HEK293 (cell line): Measurements from ENCODE around the gene PDZD2.

ENCODE experiments used
- CTCF ChIA-PET: fragments of 350-600 bp; formaldehyde crosslinking; extraction: SDS; loops from one replicate; lab custom pipeline; 2021; ENCODE audit warnings: antibody characterized with exemption; lab: Yijun Ruan, JAX
- POLR2A ChIA-PET: fragments of 300-600 bp; formaldehyde crosslinking; extraction: SDS; loops from one replicate; lab custom pipeline; 2020; ENCODE audit warnings: antibody characterized with exemption, inconsistent platforms; lab: Yijun Ruan, JAX
- H3K27ac ChIP-seq: fragments of 200-500 bp; sonication (Bioruptor generic); 2 replicates; pipeline ENCODE4 v1.5.1; 2014; ENCODE audit warnings: low read depth, low read length, control low read depth, inconsistent platforms; ENCODE audit errors: extremely low read depth
- H3K36me3 ChIP-seq, 2 experiments: fragments of 200-500 bp in 1 of 2; sonication (Bioruptor generic) in 1 of 2; 1 replicate in 1 of 2; 2 replicates in 1 of 2; pipeline ENCODE4 v1.5.1; 2014 to 2017; ENCODE audit warnings: inconsistent platforms in 2 of 2, low read length in 2 of 2; ENCODE audit not compliant: control insufficient read depth in 2 of 2, insufficient read depth in 1 of 2
- H3K4me1 ChIP-seq: fragments of 200-500 bp; sonication (Bioruptor generic); 2 replicates; pipeline ENCODE4 v1.5.1; 2014; ENCODE audit warnings: mild to moderate bottlenecking, low read length, inconsistent platforms; ENCODE audit not compliant: control insufficient read depth, insufficient read depth
- H3K4me3 ChIP-seq: 2 replicates; pipeline ENCODE4 v1.5.1; 2011; ENCODE audit warnings: low read depth, mild to moderate bottlenecking, control low read depth, low read length, moderate library complexity
- H3K9me3 ChIP-seq: fragments of 200-500 bp; sonication (Bioruptor generic); 2 replicates; pipeline ENCODE4 v1.5.1; 2014; ENCODE audit warnings: low read depth, low read length, inconsistent platforms; ENCODE audit not compliant: control insufficient read depth, insufficient read depth
- BCL11B ChIP-seq: fragments of 450-650 bp; formaldehyde crosslinking; IDR thresholded peaks from 2 replicates; pipeline ENCODE4 v1.5.1; 2016; ENCODE audit warnings: low read depth, missing biosample characterization, missing genetic modification characterization
- EGR2 ChIP-seq: fragments of 450-650 bp; formaldehyde crosslinking; IDR thresholded peaks from 2 replicates; pipeline ENCODE4 v1.5.1; 2016; ENCODE audit warnings: low read depth, missing biosample characterization, missing genetic modification characterization
- SALL2 ChIP-seq: fragments of 450-650 bp; formaldehyde crosslinking; IDR thresholded peaks from 2 replicates; pipeline ENCODE4 v1.5.0; 2017; ENCODE audit warnings: missing biosample characterization, mild to moderate bottlenecking, missing genetic modification characterization, borderline replicate concordance
- SP3 ChIP-seq: fragments of 450-650 bp; formaldehyde crosslinking; IDR thresholded peaks from 2 replicates; pipeline ENCODE4 v1.5.1; 2016; ENCODE audit warnings: missing biosample characterization, missing genetic modification characterization
- ZIC2 ChIP-seq: fragments of 450-650 bp; formaldehyde crosslinking; IDR thresholded peaks from 2 replicates; pipeline ENCODE4 v1.5.1; 2016; ENCODE audit warnings: missing biosample characterization, missing genetic modification characterization
- ZNF140 ChIP-seq: fragments of 450-650 bp; formaldehyde crosslinking; IDR thresholded peaks from 2 replicates; pipeline ENCODE4 v1.5.1; 2016; ENCODE audit warnings: missing biosample characterization, missing genetic modification characterization
- ZNF214 ChIP-seq: fragments of 450-650 bp; formaldehyde crosslinking; IDR thresholded peaks from 2 replicates; pipeline ENCODE4 v1.5.1; 2017; ENCODE audit warnings: missing biosample characterization, mild to moderate bottlenecking, missing genetic modification characterization, borderline replicate concordance
- ZNF510 ChIP-seq: fragments of 450-650 bp; formaldehyde crosslinking; IDR thresholded peaks from 2 replicates; pipeline ENCODE4 v1.5.1; 2018; ENCODE audit warnings: mild to moderate bottlenecking, missing genetic modification characterization, missing biosample characterization; ENCODE audit not compliant: insufficient replicate concordance
- ZNF544 ChIP-seq: fragments of 450-650 bp; formaldehyde crosslinking; IDR thresholded peaks from 2 replicates; pipeline ENCODE4 v1.5.0; 2017; ENCODE audit warnings: missing biosample characterization, missing genetic modification characterization
- ZNF560 ChIP-seq: fragments of 450-650 bp; formaldehyde crosslinking; IDR thresholded peaks from 2 replicates; pipeline ENCODE4 v1.5.1; 2017; ENCODE audit warnings: missing biosample characterization, missing genetic modification characterization, borderline replicate concordance
- ZNF561 ChIP-seq: fragments of 450-650 bp; IDR thresholded peaks from 2 replicates; pipeline ENCODE4 v1.5.1; 2018; ENCODE audit warnings: missing biosample characterization, missing genetic modification characterization, borderline replicate concordance
- ZNF658 ChIP-seq: fragments of 450-650 bp; formaldehyde crosslinking; IDR thresholded peaks from 2 replicates; pipeline ENCODE4; 2016; ENCODE audit warnings: missing biosample characterization, missing genetic modification characterization
- ZNF664 ChIP-seq: fragments of 450-650 bp; formaldehyde crosslinking; IDR thresholded peaks from 2 replicates; pipeline ENCODE4 v1.5.1; 2016; ENCODE audit warnings: missing biosample characterization, missing genetic modification characterization
- ZNF768 ChIP-seq: fragments of 450-650 bp; formaldehyde crosslinking; IDR thresholded peaks from 2 replicates; pipeline ENCODE4 v1.5.1; 2018; ENCODE audit warnings: missing biosample characterization, mild to moderate bottlenecking, missing genetic modification characterization
- ZNF777 ChIP-seq: fragments of 450-650 bp; formaldehyde crosslinking; IDR thresholded peaks from 2 replicates; pipeline ENCODE4 v1.5.1; 2017; ENCODE audit warnings: missing biosample characterization, missing genetic modification characterization, borderline replicate concordance
- ZSCAN16 ChIP-seq: fragments of 450-650 bp; formaldehyde crosslinking; IDR thresholded peaks from 2 replicates; pipeline ENCODE4 v1.5.1; 2016; ENCODE audit warnings: missing biosample characterization, missing genetic modification characterization
- TF ChIP-seq, protein P1 (sequence below): fragments of 450-650 bp; formaldehyde crosslinking; IDR thresholded peaks from 2 replicates; pipeline ENCODE4 v1.5.1; 2016; ENCODE audit warnings: missing biosample characterization, missing genetic modification characterization
- TF ChIP-seq, protein P2 (sequence below): fragments of 450-650 bp; formaldehyde crosslinking; IDR thresholded peaks from 2 replicates; pipeline ENCODE4 v1.5.1; 2016; ENCODE audit warnings: missing biosample characterization, missing genetic modification characterization
- TF ChIP-seq, protein P3 (sequence below): fragments of 450-650 bp; formaldehyde crosslinking; IDR thresholded peaks from 2 replicates; pipeline ENCODE4 v1.5.1; 2017; ENCODE audit warnings: missing biosample characterization, missing genetic modification characterization

Gene PDZD2

DNA sequence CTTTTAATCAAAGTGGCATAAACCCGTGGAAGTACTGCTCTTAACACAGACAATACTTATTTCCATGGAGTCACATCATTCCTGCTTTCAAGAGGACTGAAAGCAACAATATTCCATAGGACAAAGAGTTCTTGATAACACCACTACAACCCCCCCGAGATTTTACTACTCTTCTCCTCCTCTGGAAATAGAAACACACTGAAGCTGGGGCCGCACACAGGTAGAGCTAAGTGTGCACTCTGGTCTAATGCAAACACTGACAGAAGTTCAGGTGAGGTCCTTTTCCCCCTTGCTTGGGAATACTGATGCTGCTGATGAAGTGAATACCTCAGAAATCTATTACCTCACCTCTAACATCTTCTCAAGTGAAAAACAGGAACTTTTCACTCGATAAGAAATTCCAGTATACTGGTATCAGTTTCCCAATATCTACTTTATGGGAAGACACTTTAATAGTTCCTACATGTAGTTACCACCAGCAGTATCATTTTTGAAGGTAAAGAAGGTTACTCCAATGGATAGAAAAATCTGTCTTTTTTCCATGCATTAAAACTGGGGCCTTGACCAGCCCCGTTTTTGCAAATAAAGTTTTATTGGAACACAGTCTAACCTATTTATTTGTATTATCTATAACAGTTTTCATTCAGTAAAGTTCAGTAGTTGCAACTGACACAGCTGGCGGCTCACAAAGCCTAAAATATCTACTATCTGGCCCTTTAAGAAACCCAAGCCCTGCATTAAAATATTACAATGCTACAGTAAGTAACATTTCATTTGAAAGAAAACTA, 485.2 kb downstream of the PDZD2 start:
- Histone ChIP-seq H3K27ac (no peak overlapping the region), H3K4me1 (no peaks in the 10 kb centered on the region; the same call in 1 of the 2 replicates), H3K36me3 (peaks cover 37 to 66% of the 10 kb centered on the region in 2 experiments)
- POLR2A ChIA-PET: no interaction called here
- no peak for TF ChIP-seq BCL11B (tag by site-specific recombination)
- no peak for TF ChIP-seq ZNF768
- TF ChIP-seq, all 188 proteins: peak for 0
- CTCF ChIA-PET: no interaction called here
- no peak overlapping the region for H3K4me3 ChIP-seq
- no peaks in the 10 kb centered on the region for H3K9me3 ChIP-seq

DNA sequence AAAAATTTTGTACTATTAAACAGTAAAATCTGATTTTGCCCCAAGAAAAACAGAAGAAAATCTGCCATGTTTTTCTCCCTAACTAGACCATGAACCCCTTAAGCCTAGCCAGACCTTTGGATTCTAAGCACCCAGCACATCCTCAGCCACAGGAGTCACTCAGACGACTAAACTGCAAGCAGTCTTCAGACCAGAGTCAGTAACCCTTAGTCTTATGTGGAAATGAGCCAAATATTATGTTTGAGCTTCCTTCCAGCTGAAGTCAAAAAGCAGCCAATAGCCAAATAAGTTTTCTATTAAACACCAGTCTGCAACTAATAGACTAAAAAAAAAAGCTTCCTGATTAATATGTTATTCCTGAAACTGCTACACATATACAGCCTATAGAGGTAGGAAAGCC, 487.8 kb downstream of the PDZD2 start:
- Histone ChIP-seq H3K9me3 (no peaks in the 10 kb centered on the region), H3K36me3 (peaks cover 16 to 52% of the 10 kb centered on the region in 2 experiments), H3K4me3 (no peak overlapping the region), H3K4me1 (peaks cover 14% of the 10 kb centered on the region), H3K27ac (no peak overlapping the region)
- ChIA-PET CTCF (interaction anchor here (0.6 to 1.3 kb wide), 4 partner anchors 9 to 106 kb away, joined by 3 to 4 read pairs (median 3); no protein-coding TSS in a partner anchor), POLR2A (interaction anchor here (0.6 kb wide), 1 partner anchor 14 kb away, joined by 3 read pairs; no protein-coding TSS in a partner anchor)
- no peak for TF ChIP-seq ZNF560
- no peak for TF ChIP-seq ZNF658 (tag by site-specific recombination)
- TF ChIP-seq, protein P1, sequence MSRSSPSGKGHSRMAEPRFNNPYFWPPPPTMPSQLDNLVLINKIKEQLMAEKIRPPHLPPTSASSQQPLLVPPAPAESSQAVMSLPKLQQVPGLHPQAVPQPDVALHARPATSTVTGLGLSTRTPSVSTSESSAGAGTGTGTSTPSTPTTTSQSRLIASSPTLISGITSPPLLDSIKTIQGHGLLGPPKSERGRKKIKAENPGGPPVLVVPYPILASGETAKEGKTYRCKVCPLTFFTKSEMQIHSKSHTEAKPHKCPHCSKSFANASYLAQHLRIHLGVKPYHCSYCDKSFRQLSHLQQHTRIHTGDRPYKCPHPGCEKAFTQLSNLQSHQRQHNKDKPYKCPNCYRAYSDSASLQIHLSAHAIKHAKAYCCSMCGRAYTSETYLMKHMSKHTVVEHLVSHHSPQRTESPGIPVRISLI (tag by site-specific recombination): no peak
- TF ChIP-seq ZSCAN16 (tag by site-specific recombination): no peak
- no peak for TF ChIP-seq ZNF777 (tag by site-specific recombination)
- TF ChIP-seq ZNF140: no peak
- no peak for TF ChIP-seq ZIC2 (tag by site-specific recombination)

DNA sequence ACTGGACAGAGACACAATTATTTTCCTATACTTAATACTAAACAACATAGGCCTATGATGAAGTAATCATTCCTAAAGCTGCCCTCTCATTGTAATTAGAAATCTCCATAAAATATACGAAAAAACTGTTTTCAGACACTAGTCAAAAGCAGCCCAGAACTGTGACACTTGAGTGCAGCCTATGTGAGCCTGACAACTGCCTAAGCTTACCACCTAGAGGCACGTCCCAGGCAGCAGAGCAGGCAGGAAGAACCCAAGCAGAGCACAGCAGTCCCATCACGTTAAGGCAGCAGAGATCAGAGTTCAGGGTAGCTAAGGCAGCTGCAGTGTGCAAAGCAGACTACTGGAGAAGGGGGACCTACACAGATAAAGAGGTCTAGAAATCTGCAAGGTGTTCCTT, 488.8 kb downstream of the PDZD2 start:
- no peak overlapping the region; the same call in 1 of the 2 replicates for H3K27ac ChIP-seq
- POLR2A ChIA-PET: no interaction called here
- CTCF ChIA-PET: interaction anchor here (1.3 kb wide), 1 partner anchor 105 kb away, joined by 3 read pairs; no protein-coding TSS in a partner anchor
- TF ChIP-seq EGR2 (tag by site-specific recombination): no peak
- TF ChIP-seq ZNF664 (tag by site-specific recombination): no peak
- TF ChIP-seq ZNF214 (tag by site-specific recombination): no peak
- no peak for TF ChIP-seq SALL2 (tag by site-specific recombination)
- no peak for TF ChIP-seq ZNF777 (tag by site-specific recombination)
- TF ChIP-seq ZNF510: no peak
- no peak for TF ChIP-seq ZNF544 (tag by site-specific recombination)
- TF ChIP-seq ZIC2 (tag by site-specific recombination): peak; percentile 52
- no peak for TF ChIP-seq SP3
- TF ChIP-seq, all 188 proteins: peak for 1
- H3K4me1 ChIP-seq: peaks cover 14% of the 10 kb centered on the region
- no peaks in the 10 kb centered on the region for H3K9me3 ChIP-seq
- H3K36me3 ChIP-seq: peaks cover 24 to 44% of the 10 kb centered on the region in 2 experiments
- no peak overlapping the region for H3K4me3 ChIP-seq

DNA sequence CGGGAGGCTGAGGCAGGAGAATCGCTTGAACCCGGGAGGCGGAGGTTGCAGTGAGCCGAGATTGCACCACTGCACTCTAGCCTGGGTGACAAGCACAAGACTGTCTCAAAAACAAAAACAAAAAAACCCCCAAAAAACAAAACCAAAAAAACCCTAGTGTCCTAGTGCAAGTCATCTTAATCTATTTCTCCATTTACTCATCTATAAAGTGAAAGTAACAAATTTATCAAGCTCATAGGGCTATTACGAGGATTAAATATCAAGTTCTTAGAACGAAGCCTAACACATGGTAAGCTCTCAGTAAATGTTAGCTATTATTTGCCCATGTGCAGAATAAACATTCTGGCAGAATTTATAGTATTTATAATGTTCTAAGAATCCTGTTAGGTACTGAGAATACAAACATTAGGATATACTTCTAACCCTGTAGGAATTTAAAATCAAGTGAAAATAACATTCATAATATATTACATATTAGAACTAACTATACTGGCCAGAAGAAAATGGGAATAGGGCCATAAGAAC, 490.2 kb downstream of the PDZD2 start:
- ChIA-PET POLR2A (interaction anchor here (0.6 kb wide), 1 partner anchor 248 kb away, joined by 3 read pairs; no protein-coding TSS in a partner anchor), CTCF (interaction anchor here (0.7 to 1.5 kb wide), 2 partner anchors 9 to 461 kb away, joined by 4 to 5 read pairs; no protein-coding TSS in a partner anchor)
- TF ChIP-seq, protein P2, sequence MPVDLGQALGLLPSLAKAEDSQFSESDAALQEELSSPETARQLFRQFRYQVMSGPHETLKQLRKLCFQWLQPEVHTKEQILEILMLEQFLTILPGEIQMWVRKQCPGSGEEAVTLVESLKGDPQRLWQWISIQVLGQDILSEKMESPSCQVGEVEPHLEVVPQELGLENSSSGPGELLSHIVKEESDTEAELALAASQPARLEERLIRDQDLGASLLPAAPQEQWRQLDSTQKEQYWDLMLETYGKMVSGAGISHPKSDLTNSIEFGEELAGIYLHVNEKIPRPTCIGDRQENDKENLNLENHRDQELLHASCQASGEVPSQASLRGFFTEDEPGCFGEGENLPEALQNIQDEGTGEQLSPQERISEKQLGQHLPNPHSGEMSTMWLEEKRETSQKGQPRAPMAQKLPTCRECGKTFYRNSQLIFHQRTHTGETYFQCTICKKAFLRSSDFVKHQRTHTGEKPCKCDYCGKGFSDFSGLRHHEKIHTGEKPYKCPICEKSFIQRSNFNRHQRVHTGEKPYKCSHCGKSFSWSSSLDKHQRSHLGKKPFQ (tag by site-specific recombination): no peak
- TF ChIP-seq ZNF561 (tag by site-specific recombination): no peak
- TF ChIP-seq, protein P3, sequence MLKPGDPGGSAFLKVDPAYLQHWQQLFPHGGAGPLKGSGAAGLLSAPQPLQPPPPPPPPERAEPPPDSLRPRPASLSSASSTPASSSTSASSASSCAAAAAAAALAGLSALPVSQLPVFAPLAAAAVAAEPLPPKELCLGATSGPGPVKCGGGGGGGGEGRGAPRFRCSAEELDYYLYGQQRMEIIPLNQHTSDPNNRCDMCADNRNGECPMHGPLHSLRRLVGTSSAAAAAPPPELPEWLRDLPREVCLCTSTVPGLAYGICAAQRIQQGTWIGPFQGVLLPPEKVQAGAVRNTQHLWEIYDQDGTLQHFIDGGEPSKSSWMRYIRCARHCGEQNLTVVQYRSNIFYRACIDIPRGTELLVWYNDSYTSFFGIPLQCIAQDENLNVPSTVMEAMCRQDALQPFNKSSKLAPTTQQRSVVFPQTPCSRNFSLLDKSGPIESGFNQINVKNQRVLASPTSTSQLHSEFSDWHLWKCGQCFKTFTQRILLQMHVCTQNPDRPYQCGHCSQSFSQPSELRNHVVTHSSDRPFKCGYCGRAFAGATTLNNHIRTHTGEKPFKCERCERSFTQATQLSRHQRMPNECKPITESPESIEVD (tag by site-specific recombination): 0 out of 2 replicates have a peak, but pooled peaks have one; percentile 13
- Histone ChIP-seq H3K36me3 (peaks cover 24 to 36% of the 10 kb centered on the region in 2 experiments), H3K27ac (no peak overlapping the region), H3K9me3 (no peaks in the 10 kb centered on the region), H3K4me3 (no peak overlapping the region), H3K4me1 (peaks cover 18% of the 10 kb centered on the region)
